ENCODE measurements around the gene ZC3HAV1. TPM values are rescaled to one million over a fixed set of nuclear protein-coding genes. Genes with fewer than 3 reads are reported as not detected.

The ZC3HAV1 gene
- total and polyA plus RNA-seq, 9 of the 15 experiments (the other 6 are each of a cell fraction or from before 2014, with no cell fraction given) = 11.9 to 40.5 (median 23.9) TPM

DNA sequence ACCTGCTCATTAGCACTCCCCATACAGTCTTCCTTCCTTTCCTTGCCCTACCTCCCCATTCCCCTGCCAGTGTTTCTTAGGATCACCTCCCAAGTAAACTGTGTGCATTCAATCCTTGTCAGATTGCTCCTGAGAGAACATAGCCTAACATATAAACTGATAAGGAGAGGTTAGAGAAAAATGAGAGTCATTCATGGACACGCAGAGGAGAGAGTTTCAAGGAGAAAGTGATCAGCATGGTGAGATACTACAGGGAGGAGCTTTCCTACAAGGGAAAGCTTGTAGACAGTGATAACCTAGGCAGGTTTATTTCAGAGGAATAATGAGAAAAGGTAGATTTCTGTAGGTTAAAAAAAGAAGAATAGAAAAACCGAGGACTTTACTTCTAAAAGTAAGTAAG, 70.8 kb downstream of the ZC3HAV1 start (continued):
- TF ChIP-seq ZNF143 (CRISPR knock-in tag; IDR thresholded peaks at IDR 0.05) = no peak
- no peak for TF ChIP-seq ETS1 (conservative IDR thresholded peaks at IDR 0.05; ENCODE audit: control insufficient read depth, low read depth, low read length)
- TF ChIP-seq NFE2 (IDR thresholded peaks at IDR 0.05; ENCODE audit: low read depth) = peak; percentile 55; the same call in 1 of the 2 replicates
- TF ChIP-seq ARID1B (IDR thresholded peaks at IDR 0.05) = 0 out of 2 replicates have a peak, but pooled peaks have one; percentile 17
- TF ChIP-seq OTX1 (CRISPR knock-in tag; IDR thresholded peaks at IDR 0.05) = no peak
- TF ChIP-seq, protein P1, sequence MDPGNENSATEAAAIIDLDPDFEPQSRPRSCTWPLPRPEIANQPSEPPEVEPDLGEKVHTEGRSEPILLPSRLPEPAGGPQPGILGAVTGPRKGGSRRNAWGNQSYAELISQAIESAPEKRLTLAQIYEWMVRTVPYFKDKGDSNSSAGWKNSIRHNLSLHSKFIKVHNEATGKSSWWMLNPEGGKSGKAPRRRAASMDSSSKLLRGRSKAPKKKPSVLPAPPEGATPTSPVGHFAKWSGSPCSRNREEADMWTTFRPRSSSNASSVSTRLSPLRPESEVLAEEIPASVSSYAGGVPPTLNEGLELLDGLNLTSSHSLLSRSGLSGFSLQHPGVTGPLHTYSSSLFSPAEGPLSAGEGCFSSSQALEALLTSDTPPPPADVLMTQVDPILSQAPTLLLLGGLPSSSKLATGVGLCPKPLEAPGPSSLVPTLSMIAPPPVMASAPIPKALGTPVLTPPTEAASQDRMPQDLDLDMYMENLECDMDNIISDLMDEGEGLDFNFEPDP (CRISPR knock-in tag; IDR thresholded peaks at IDR 0.05) = no peak
- TF ChIP-seq SMAD4 (CRISPR knock-in tag; conservative IDR thresholded peaks at IDR 0.05) = no peak
- TF ChIP-seq CBFA2T3 (IDR thresholded peaks at IDR 0.05) = peak; percentile 21; the same call in 1 of the 2 replicates
- TF ChIP-seq, protein P2, sequence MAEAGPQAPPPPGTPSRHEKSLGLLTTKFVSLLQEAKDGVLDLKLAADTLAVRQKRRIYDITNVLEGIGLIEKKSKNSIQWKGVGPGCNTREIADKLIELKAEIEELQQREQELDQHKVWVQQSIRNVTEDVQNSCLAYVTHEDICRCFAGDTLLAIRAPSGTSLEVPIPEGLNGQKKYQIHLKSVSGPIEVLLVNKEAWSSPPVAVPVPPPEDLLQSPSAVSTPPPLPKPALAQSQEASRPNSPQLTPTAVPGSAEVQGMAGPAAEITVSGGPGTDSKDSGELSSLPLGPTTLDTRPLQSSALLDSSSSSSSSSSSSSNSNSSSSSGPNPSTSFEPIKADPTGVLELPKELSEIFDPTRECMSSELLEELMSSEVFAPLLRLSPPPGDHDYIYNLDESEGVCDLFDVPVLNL (CRISPR knock-in tag; IDR thresholded peaks at IDR 0.05; ENCODE audit: low read depth) = no peak
- no peak for TF ChIP-seq POLR2B (IDR thresholded peaks at IDR 0.05; ENCODE audit: low read depth, partially characterized antibody)
- TF ChIP-seq, protein P3, sequence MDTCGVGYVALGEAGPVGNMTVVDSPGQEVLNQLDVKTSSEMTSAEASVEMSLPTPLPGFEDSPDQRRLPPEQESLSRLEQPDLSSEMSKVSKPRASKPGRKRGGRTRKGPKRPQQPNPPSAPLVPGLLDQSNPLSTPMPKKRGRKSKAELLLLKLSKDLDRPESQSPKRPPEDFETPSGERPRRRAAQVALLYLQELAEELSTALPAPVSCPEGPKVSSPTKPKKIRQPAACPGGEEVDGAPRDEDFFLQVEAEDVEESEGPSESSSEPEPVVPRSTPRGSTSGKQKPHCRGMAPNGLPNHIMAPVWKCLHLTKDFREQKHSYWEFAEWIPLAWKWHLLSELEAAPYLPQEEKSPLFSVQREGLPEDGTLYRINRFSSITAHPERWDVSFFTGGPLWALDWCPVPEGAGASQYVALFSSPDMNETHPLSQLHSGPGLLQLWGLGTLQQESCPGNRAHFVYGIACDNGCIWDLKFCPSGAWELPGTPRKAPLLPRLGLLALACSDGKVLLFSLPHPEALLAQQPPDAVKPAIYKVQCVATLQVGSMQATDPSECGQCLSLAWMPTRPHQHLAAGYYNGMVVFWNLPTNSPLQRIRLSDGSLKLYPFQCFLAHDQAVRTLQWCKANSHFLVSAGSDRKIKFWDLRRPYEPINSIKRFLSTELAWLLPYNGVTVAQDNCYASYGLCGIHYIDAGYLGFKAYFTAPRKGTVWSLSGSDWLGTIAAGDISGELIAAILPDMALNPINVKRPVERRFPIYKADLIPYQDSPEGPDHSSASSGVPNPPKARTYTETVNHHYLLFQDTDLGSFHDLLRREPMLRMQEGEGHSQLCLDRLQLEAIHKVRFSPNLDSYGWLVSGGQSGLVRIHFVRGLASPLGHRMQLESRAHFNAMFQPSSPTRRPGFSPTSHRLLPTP (IDR thresholded peaks at IDR 0.05; ENCODE audit: borderline replicate concordance, extremely low read depth, insufficient read length) = no peak
- TF ChIP-seq ZFP91 (CRISPR knock-in tag; IDR thresholded peaks at IDR 0.05) = no peak
- no peak for TF ChIP-seq CSDE1 (IDR thresholded peaks at IDR 0.05)
- TF ChIP-seq ZNF324 (CRISPR knock-in tag; IDR thresholded peaks at IDR 0.05) = no peak

All from K562 (cell line).